Calu3 (cell line): ENCODE measurements around the gene BDH1. TPM values are rescaled to one million over a fixed set of nuclear protein-coding genes. Genes with fewer than 3 reads are reported as not detected.

Source experiments
- BruUV-seq: library from RNA; stranded (reverse); fragments of 400-500 nt; replicated peaks from 2 replicates; lab custom pipeline; 2021; lab: Mats Ljungman, UMichigan
- CTCF ChIA-PET: fragments of 300-600 bp; sonication (Branson Sonifier 250); formaldehyde crosslinking; loops from one replicate; lab custom pipeline; 2022; ENCODE audit warnings: antibody characterized with exemption; lab: Charles Lee
- DNase-seq: peaks from one replicate; pipeline ENCODE4 v3.0.0; 2022
- H3K27ac Mint-ChIP-seq: one replicate; pipeline ENCODE4 v1.8.0; 2022; ENCODE audit warnings: mixed read lengths; ENCODE audit not compliant: unreplicated experiment
- H3K27me3 Mint-ChIP-seq: one replicate; pipeline ENCODE4 v1.8.0; 2022; ENCODE audit warnings: mixed read lengths; ENCODE audit not compliant: unreplicated experiment
- H3K36me3 Mint-ChIP-seq: one replicate; pipeline ENCODE4 v1.8.0; 2022; ENCODE audit warnings: mild to moderate bottlenecking, moderate library complexity, mixed read lengths; ENCODE audit not compliant: insufficient read depth, unreplicated experiment
- H3K4me1 Mint-ChIP-seq: one replicate; pipeline ENCODE4 v1.8.0; 2022; ENCODE audit warnings: mild to moderate bottlenecking, low read depth, mixed read lengths; ENCODE audit not compliant: unreplicated experiment
- H3K4me3 Mint-ChIP-seq: one replicate; pipeline ENCODE4 v1.8.0; 2022; ENCODE audit warnings: mild to moderate bottlenecking, low read depth, moderate library complexity, mixed read lengths; ENCODE audit not compliant: unreplicated experiment
- H3K9me3 Mint-ChIP-seq: one replicate; pipeline ENCODE4 v1.8.0; 2022; ENCODE audit warnings: low read depth, mixed read lengths; ENCODE audit not compliant: unreplicated experiment
- intact Hi-C: fragments of 100-400 bp; cut with micrococcal nuclease; formaldehyde crosslinking; loops from one replicate; pipeline ENCODE4 v1.10.0; 2022; ENCODE audit not compliant: unreplicated experiment
- total RNA-seq: library from RNA; stranded (reverse); gene quantifications from 2 replicates; pipeline ENCODE4 v1.2.3, GENCODE V29; 2022
- TF ChIP-seq, protein P1 (sequence below): fragments of 200-600 bp; IDR thresholded peaks from one replicate; pipeline ENCODE4 v1.8.0; 2022; ENCODE audit warnings: antibody characterized with exemption; ENCODE audit not compliant: unreplicated experiment

The BDH1 gene
- total RNA-seq, 1 experiment from 2014 or later = 49.0 TPM

- Mint-ChIP-seq H3K4me3 (peak overlapping the region; percentile 14), H3K9me3 (no peaks in the 10 kb centered on the region), H3K36me3 (no peaks in the 10 kb centered on the region), H3K4me1 (peaks cover 45% of the 10 kb centered on the region), H3K27me3 (no peaks in the 10 kb centered on the region), H3K27ac (no peak overlapping the region)
- DNase-seq = no peak
- BruUV-seq = no TSS peak
- TF ChIP-seq, protein P1, sequence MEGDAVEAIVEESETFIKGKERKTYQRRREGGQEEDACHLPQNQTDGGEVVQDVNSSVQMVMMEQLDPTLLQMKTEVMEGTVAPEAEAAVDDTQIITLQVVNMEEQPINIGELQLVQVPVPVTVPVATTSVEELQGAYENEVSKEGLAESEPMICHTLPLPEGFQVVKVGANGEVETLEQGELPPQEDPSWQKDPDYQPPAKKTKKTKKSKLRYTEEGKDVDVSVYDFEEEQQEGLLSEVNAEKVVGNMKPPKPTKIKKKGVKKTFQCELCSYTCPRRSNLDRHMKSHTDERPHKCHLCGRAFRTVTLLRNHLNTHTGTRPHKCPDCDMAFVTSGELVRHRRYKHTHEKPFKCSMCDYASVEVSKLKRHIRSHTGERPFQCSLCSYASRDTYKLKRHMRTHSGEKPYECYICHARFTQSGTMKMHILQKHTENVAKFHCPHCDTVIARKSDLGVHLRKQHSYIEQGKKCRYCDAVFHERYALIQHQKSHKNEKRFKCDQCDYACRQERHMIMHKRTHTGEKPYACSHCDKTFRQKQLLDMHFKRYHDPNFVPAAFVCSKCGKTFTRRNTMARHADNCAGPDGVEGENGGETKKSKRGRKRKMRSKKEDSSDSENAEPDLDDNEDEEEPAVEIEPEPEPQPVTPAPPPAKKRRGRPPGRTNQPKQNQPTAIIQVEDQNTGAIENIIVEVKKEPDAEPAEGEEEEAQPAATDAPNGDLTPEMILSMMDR = no peak
- intact Hi-C loops = no loop called here
- CTCF ChIA-PET = no interaction called here
Observed at GRCh38 chr3:197468866-197469382, 86.8 kb downstream of the BDH1 start.

GRCh38 chr3:197468167-197468566, 87.6 kb downstream of the BDH1 start:
- TF ChIP-seq, protein P1 = no peak
- intact Hi-C loops = no loop called here
- CTCF ChIA-PET = interaction anchor here (0.8 kb wide), 1 partner anchor 8 kb away, joined by 3 read pairs; no protein-coding TSS in a partner anchor
- no peaks in the 10 kb centered on the region for H3K9me3 Mint-ChIP-seq
- H3K27ac Mint-ChIP-seq = no peak overlapping the region
- no peaks in the 10 kb centered on the region for H3K36me3 Mint-ChIP-seq
- H3K27me3 Mint-ChIP-seq = no peaks in the 10 kb centered on the region
- no TSS peak for BruUV-seq
- no peak for DNase-seq
- peaks cover 45% of the 10 kb centered on the region for H3K4me1 Mint-ChIP-seq
- no peak overlapping the region for H3K4me3 Mint-ChIP-seq

- H3K9me3 Mint-ChIP-seq = no peaks in the 10 kb centered on the region
- DNase-seq = peak; percentile 32
- intact Hi-C loops = loop anchor here (2.0 kb wide), 1 partner anchor 24 kb away; no protein-coding TSS in a partner anchor
- peaks cover 45% of the 10 kb centered on the region for H3K4me1 Mint-ChIP-seq
- H3K27ac Mint-ChIP-seq = peak overlapping the region; percentile 65
- H3K36me3 Mint-ChIP-seq = peaks cover 6% of the 10 kb centered on the region
- H3K27me3 Mint-ChIP-seq = no peaks in the 10 kb centered on the region
- no TSS peak for BruUV-seq
- TF ChIP-seq, protein P1 = no peak
- H3K4me3 Mint-ChIP-seq = peak overlapping the region; percentile 41
- CTCF ChIA-PET = interaction anchor here (1.2 to 1.6 kb wide), 3 partner anchors 12 to 13 kb away, joined by 3 to 16 read pairs (median 5); no protein-coding TSS in a partner anchor
Observed at GRCh38 chr3:197466586-197467399, 89.0 kb downstream of the BDH1 start.

GRCh38 chr3:197465996-197466549, 89.7 kb downstream of the BDH1 start:
- no peak overlapping the region for H3K27ac Mint-ChIP-seq
- TF ChIP-seq, protein P1 = no peak
- no peak for DNase-seq
- H3K4me1 Mint-ChIP-seq = peaks cover 45% of the 10 kb centered on the region
- H3K36me3 Mint-ChIP-seq = peaks cover 6% of the 10 kb centered on the region
- CTCF ChIA-PET = interaction anchor here (1.6 kb wide), 1 partner anchor 12 kb away, joined by 5 read pairs; no protein-coding TSS in a partner anchor
- no peaks in the 10 kb centered on the region for H3K9me3 Mint-ChIP-seq
- H3K27me3 Mint-ChIP-seq = no peaks in the 10 kb centered on the region
- H3K4me3 Mint-ChIP-seq = no peak overlapping the region
- intact Hi-C loops = loop anchor here (2.0 kb wide), 1 partner anchor 25 kb away; no protein-coding TSS in a partner anchor
- no TSS peak for BruUV-seq
